NB4 (cell line): Measurements from ENCODE around the gene MYOM1.

Source experiments
- DNase-seq: peaks from one replicate; pipeline ENCODE4 v3.0.0; 2010; ENCODE audit warnings: low read depth
- H3K4me3 ChIP-seq: one replicate; pipeline ENCODE4 v1.5.1; 2011; ENCODE audit warnings: mild to moderate bottlenecking, low read depth, low read length, moderate library complexity
- MAX ChIP-seq: IDR thresholded peaks from 2 replicates; pipeline ENCODE4 v1.6.1; 2011; ENCODE audit warnings: low read depth, low read length
- MYC ChIP-seq: IDR thresholded peaks from 2 replicates; pipeline ENCODE4 v1.6.1; 2011; ENCODE audit warnings: low read depth, low read length
- POLR2A ChIP-seq: IDR thresholded peaks from 2 replicates; pipeline ENCODE4 v1.6.1; 2011; ENCODE audit warnings: mild to moderate bottlenecking; ENCODE audit not compliant: insufficient read length; ENCODE audit errors: extremely low read depth
- TF ChIP-seq, protein P1 (sequence below): IDR thresholded peaks from one replicate; pipeline ENCODE4 v1.5.1; 2012; ENCODE audit warnings: low read depth, low read length

Gene MYOM1

GRCh38 chr18:3157086-3157485 lies 62.7 kb downstream of the MYOM1 start:
- TF ChIP-seq POLR2A (no peak), MAX (no peak), MYC (no peak)
- TF ChIP-seq, protein P1, sequence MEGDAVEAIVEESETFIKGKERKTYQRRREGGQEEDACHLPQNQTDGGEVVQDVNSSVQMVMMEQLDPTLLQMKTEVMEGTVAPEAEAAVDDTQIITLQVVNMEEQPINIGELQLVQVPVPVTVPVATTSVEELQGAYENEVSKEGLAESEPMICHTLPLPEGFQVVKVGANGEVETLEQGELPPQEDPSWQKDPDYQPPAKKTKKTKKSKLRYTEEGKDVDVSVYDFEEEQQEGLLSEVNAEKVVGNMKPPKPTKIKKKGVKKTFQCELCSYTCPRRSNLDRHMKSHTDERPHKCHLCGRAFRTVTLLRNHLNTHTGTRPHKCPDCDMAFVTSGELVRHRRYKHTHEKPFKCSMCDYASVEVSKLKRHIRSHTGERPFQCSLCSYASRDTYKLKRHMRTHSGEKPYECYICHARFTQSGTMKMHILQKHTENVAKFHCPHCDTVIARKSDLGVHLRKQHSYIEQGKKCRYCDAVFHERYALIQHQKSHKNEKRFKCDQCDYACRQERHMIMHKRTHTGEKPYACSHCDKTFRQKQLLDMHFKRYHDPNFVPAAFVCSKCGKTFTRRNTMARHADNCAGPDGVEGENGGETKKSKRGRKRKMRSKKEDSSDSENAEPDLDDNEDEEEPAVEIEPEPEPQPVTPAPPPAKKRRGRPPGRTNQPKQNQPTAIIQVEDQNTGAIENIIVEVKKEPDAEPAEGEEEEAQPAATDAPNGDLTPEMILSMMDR = no peak
- DNase-seq = no peak
- no peak overlapping the region for H3K4me3 ChIP-seq

- H3K4me3 ChIP-seq = no peak overlapping the region
- TF ChIP-seq, protein P1 = no peak
- TF ChIP-seq POLR2A (no peak), MYC (no peak), MAX (no peak)
- DNase-seq = no peak
These were observed 63.5 kb downstream of the MYOM1 start for GRCh38 chr18:3156325-3156640.

GRCh38 chr18:3154214-3154613 lies 65.6 kb downstream of the MYOM1 start:
- H3K4me3 ChIP-seq = no peak overlapping the region
- no peak for TF ChIP-seq MAX
- no peak for TF ChIP-seq MYC
- TF ChIP-seq, protein P1 = no peak
- no peak for TF ChIP-seq POLR2A
- DNase-seq = no peak

DNA sequence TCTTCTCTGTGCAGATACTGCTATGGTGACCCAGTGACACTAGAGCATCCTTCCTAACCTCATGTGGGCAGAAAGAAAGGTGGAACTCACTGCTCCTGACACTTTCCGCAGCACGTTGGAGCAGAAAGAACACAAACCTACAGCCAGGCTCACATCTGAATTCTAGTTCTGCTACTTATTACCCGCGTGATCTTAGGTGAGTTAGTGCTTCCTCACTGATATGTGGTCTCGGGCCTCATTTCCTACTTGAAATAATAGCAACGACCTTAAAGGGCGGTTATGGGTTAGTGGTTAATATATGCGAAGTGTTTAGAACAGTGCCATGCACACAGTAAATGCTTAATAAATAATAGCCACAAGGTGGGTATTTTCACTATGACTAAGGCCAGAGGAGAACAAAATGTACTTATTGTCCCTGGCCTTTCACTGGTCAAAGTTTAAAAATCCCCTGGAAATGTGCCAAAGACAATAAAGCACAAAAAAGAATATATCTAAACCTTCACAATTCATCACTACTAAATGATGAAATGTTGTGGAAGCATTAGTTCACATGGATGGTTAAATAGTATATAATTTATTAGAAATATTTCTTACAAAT lies 66.6 kb downstream of the MYOM1 start:
- TF ChIP-seq MAX (no peak), POLR2A (no peak), MYC (no peak)
- TF ChIP-seq, protein P1 = no peak
- no peak for DNase-seq

DNA sequence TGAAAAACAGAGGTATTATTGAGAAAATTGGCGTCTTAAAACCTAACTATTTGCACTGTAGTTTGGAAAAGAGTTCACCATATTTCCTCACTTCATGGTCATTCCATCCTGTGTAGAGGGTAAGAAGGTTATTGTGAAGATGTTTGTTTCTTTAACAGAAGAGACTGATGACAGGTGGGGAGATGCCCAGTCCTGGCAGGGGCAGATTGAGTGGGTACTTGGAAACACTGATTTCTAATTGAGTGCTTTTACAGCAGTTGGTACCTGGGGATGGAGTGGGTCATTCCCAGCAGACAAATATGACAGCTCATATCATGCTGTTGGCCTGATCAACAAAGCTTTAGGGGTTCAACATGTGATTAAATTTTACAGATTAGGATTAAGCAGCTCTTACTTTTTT lies 67.5 kb downstream of the MYOM1 start:
- no peak for TF ChIP-seq MYC
- TF ChIP-seq POLR2A = no peak
- TF ChIP-seq, protein P1 = no peak
- TF ChIP-seq MAX = no peak
- DNase-seq = no peak
- H3K4me3 ChIP-seq = no peak overlapping the region

More for the DNA sequence above, 66.6 kb downstream of the MYOM1 start:
- H3K4me3 ChIP-seq = no peak overlapping the region
